Lower leg skin (tissue), 4 donors: ENCODE results near the gene METTL6. TPM values are rescaled to one million over a fixed set of nuclear protein-coding genes. Genes with fewer than 3 reads are reported as not detected.

ENCODE experiments used
- DNase-seq, 2 donors: peaks; one replicate each; pipeline ENCODE4 v3.0.0-alpha.2; 2019; ENCODE audit warnings: low spot score in 2 of 2
- H3K4me3 ChIP-seq: fragments of 200-600 bp; sonication (generic); 2 replicates; pipeline ENCODE4 v1.5.1; 2017; ENCODE audit warnings: mild to moderate bottlenecking, low read depth; ENCODE audit not compliant: poor library complexity, severe bottlenecking
- POLR2A ChIP-seq, 2 donors: fragments of 450-650 bp; IDR thresholded peaks; one replicate each; pipeline ENCODE4 v1.6.1; 2016 to 2017; ENCODE audit warnings: antibody characterized with exemption in 2 of 2, mild to moderate bottlenecking in 1 of 2, moderate library complexity in 1 of 2
- WGBS, 2 donors: methylation state at CpG; one replicate each; pipeline ENCODE4 v1.1.5; 2018; 5-methylcytosine and 5-hydroxymethylcytosine counted together
- intact Hi-C: fragments of 100-400 bp; cut with DNase I; formaldehyde crosslinking; loops from one replicate; pipeline ENCODE4 v1.15.0; 2023; ENCODE audit warnings: low total_unique reads
- total RNA-seq, 4 donors: library from RNA; depleted of rRNA; stranded (reverse); fragments of >200 nt; gene quantifications; one replicate each; pipeline ENCODE4 v1.1.0, GENCODE V29; 2016
- TF ChIP-seq, protein P1 (sequence below), 3 donors: fragments of 450-650 bp; IDR thresholded peaks; one replicate each; pipeline ENCODE4 v1.5.1; 2016; ENCODE audit warnings: antibody characterized with exemption in 3 of 3, mild to moderate bottlenecking in 3 of 3, moderate library complexity in 2 of 3

METTL6 gene, protein sequence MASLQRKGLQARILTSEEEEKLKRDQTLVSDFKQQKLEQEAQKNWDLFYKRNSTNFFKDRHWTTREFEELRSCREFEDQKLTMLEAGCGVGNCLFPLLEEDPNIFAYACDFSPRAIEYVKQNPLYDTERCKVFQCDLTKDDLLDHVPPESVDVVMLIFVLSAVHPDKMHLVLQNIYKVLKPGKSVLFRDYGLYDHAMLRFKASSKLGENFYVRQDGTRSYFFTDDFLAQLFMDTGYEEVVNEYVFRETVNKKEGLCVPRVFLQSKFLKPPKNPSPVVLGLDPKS
- total RNA-seq: 10 to 100 TPM in 1 of 4 donors, 1 to 10 TPM in 3; 4.9 to 15.2 (median 7.9) TPM

DNA sequence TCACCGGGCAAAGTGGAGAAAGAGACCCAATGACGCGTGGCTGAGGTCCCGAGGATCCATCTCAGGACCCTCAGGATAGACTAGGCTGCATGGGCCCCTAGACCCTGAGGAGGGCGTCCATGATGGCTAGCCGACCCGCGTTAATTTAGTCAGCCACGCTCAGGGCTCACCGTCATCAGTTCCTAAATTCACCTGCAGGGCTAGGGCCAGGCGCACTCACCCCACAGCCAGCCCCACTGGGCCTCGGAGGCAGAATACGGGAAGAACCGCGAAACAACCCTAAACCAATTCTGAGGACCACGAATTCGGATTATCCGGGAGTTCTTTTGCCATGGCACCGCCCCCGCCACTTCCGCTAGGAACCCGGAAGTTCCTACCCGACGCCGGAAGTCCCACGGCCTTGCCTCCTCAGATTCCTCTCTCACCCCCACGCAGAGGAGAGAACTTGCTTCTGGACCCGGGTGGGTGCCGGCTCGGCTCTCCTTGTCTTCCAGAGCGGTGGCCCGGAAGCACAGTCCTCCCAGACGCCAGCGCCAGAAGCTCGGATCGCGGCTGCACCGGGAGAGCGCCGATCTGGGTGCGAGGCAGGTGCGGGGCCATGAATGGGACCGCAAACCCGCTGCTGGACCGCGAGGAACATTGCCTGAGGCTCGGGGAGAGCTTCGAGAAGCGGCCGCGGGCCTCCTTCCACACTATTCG, at the start of gene METTL6, which contains the start of gene EAF1:
Gene METTL6, minus strand, starts transcription at position 363 of the 699 bp plus-strand sequence. CDS start 1,033 bp downstream, outside the sequence.
Gene EAF1, plus strand, starts transcription at position 417 of the 699 bp plus-strand sequence. Its CDS starts 182 bp downstream, at position 599.
- peak within 1 kb of the TSS; percentile 97 for H3K4me3 ChIP-seq
- 0% methylated on average over 47 to 52 of the region's 52 CpGs for WGBS, 2 donors
- intact Hi-C loops: no loop called here
- peak; percentile 71 to 97 for DNase-seq
- no peak for TF ChIP-seq POLR2A (IDR thresholded peaks at IDR 0.05)
- TF ChIP-seq, protein P1, sequence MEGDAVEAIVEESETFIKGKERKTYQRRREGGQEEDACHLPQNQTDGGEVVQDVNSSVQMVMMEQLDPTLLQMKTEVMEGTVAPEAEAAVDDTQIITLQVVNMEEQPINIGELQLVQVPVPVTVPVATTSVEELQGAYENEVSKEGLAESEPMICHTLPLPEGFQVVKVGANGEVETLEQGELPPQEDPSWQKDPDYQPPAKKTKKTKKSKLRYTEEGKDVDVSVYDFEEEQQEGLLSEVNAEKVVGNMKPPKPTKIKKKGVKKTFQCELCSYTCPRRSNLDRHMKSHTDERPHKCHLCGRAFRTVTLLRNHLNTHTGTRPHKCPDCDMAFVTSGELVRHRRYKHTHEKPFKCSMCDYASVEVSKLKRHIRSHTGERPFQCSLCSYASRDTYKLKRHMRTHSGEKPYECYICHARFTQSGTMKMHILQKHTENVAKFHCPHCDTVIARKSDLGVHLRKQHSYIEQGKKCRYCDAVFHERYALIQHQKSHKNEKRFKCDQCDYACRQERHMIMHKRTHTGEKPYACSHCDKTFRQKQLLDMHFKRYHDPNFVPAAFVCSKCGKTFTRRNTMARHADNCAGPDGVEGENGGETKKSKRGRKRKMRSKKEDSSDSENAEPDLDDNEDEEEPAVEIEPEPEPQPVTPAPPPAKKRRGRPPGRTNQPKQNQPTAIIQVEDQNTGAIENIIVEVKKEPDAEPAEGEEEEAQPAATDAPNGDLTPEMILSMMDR (IDR thresholded peaks at IDR 0.05): no peak

DNA sequence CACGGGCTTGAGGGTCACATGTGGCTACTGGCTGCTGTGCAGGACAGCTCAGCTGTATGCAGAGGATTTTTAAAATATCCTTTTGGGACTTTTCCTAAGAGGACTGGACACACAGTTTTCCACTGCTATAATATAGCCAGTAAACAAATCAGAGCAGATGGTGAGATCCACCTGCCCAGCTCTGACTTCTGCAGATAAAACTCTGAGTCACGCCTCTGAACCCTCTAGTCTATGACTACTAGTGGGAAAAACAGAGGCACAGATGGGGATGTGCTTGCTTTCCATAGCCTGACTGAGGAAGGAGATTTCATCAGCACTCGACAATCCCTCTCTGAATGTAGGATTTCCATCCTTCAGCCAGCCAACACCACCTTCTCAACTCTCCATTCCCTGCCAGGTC, 49.0 kb upstream of the METTL6 start:
- 72 to 81% methylated on average over 3 of the region's 3 CpGs for WGBS, 2 donors
- DNase-seq: no peak
- no peak for TF ChIP-seq POLR2A (IDR thresholded peaks at IDR 0.05)
- TF ChIP-seq, protein P1 (IDR thresholded peaks at IDR 0.05): no peak

DNA sequence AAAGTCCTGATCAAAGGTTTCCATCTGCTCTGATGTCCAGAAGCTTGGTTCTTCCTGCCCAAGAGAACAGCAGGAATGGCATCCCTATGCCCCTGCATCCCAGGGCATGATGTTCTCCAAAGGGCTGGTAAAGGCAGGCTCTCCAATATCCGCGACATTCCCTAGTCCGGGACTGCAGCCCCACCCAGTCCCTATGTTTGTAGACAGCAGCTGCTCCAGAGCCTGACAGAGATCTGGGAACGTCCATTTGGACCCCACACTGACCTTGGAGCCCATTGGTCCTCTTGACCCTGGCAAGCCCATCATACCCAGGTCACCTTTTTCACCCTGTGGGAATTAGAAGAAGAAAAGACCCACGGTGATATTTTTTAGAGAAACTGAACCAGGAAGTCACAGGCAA, 47.8 kb upstream of the METTL6 start:
- 44 to 76% methylated on average over 5 of the region's 5 CpGs for WGBS, 2 donors
- intact Hi-C loops: no loop called here
- no peak for DNase-seq
- no peak overlapping the region for H3K4me3 ChIP-seq
- TF ChIP-seq, protein P1 (IDR thresholded peaks at IDR 0.05): no peak
- TF ChIP-seq POLR2A (IDR thresholded peaks at IDR 0.05): no peak

More for the DNA sequence above, 49.0 kb upstream of the METTL6 start:
- H3K4me3 ChIP-seq: no peak overlapping the region
- intact Hi-C loops: no loop called here

DNA sequence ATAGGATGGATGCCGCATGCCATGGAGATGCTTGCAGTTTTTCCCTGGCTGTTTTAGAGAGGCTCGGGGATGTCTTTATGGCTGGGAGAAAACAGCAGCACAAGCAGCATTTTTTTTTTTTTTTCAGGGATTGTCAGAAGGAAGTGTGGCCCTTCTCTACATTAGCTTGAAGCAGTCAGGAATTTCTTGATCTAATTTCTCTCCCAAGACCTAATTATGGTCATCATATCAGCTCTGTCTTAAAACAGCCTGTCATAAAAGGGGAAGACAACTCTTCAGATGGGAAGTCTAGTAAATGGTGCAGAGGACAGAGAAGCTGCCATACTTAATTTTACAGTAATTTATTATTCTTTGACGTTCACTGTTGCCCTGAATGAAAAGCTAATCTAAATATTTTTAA, 44.5 kb upstream of the METTL6 start:
- no peak overlapping the region for H3K4me3 ChIP-seq
- 85 to 88% methylated on average over 3 of the region's 3 CpGs for WGBS, 2 donors
- no peak for TF ChIP-seq POLR2A (IDR thresholded peaks at IDR 0.05)
- TF ChIP-seq, protein P1 (IDR thresholded peaks at IDR 0.05): no peak
- no peak for DNase-seq
- intact Hi-C loops: no loop called here

DNA sequence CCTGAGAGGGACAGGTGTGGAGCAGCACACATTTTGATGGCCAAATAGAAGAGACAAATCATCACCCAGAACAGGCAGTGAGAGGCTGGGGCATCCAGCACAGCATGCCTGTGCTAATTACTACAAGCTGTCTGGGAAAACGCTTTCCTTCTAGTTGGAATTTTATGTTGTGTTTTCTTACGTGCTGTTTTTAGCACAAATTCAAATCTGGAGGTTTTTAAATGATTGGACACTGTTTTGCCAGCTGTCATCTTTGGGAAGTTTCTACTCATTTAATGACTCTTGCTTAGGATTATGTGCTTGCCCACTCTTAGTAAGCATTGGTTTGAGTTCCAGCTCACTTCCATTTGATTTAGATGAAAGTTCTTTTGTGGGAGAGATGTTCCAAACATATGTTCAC, 43.5 kb upstream of the METTL6 start:
- H3K4me3 ChIP-seq: no peak overlapping the region
- WGBS, 2 donors: 76 to 79% methylated on average over 2 of the region's 2 CpGs
- DNase-seq: no peak
- intact Hi-C loops: no loop called here
- no peak for TF ChIP-seq POLR2A (IDR thresholded peaks at IDR 0.05)
- TF ChIP-seq, protein P1 (IDR thresholded peaks at IDR 0.05): no peak
